HG02763 (cell line): Measurements from ENCODE around the gene SLC35C1.
A peak's percentile ranks its signal among the peaks of the same experiment; 100 is the strongest.
"Not testable (repeated sequence)": the region's sequence is repeated elsewhere in the genome, so short reads cannot be mapped to it uniquely, and the experiment has no call there.

Experiments
- ATAC-seq: cut with Tn5 transposase; IDR thresholded peaks from one replicate; pipeline ENCODE4 v1.9.1; 2021; ENCODE audit warnings: mild to moderate bottlenecking, moderate library complexity; ENCODE audit not compliant: unreplicated experiment

The SLC35C1 gene

DNA sequence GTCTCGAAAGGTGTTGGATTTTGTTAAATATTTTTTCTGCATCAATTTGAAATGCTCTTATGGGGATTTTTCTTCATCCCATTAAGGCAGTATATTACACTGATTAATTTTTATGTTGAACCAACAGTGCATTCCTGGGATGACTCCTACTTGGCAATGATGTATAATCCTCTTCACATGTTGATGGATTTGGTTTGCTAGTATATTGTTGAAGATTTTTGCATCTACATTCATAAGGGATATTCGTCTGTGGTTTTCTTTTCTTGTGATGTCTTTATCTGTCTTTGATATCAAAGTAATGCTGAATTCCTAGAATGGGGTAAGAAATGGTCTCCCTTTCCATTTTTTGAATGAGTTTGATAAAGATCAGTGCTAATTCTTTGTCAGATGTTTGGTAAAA is 18.7 kb upstream of the SLC35C1 start:
- ATAC-seq, result no peak

DNA sequence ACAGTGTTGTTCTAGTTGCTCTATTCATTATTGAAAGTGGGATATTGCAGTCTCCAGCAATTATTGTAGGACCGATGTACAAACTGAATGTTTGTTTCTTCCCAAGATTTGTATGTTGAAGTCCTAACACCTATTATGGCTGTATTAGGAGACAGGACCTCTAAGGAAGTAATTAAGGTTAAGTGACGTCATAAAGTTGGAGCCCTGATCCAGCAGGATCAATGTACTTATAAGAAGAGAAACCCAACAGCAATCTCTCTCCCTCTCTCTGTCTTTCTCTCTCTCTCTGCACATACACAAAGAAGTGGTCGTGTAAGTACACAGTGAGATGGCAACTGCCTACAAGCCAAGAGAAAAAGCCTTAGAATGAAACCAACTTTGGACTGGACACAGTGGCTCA is 16.1 kb upstream of the SLC35C1 start:
- ATAC-seq, result no peak

DNA sequence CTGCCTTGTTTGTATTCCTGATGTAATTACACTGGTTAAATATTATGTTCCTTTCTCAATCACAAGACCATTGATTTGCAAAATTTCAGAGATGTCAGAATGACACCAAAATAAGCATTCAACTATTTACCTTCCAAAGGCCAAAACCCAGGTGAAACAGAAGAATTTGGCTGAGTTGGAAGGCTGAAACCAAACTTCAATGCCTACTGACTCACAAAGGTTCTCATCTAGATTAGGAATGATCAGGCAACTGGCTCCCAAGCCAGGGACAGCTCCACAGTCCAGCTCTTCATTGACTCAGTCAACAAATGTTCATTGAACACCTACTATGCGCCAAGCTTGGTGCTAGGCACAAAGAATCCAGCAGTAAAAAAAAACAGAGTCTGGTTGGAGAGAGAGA is 13.4 kb upstream of the SLC35C1 start:
- no peak for ATAC-seq

DNA sequence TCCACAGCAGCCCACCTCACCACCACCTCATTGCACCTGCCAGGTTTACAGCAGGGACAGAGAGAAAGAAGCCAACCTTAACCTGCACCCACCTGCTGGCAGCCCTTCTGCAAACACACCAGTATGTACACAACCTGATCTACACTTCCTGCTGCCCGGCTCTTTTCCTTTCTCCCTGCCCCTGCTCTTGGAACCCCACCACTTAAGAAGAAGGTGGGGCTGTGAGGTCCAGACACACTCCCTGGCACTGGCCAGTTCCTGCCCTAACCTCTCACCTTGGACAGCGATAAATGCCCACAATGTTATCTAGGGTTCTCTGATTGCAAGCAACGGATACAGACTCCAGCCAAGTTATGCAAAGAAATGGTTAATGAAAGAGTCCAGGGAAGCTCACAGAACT is 10.8 kb upstream of the SLC35C1 start:
- no peak for ATAC-seq

DNA sequence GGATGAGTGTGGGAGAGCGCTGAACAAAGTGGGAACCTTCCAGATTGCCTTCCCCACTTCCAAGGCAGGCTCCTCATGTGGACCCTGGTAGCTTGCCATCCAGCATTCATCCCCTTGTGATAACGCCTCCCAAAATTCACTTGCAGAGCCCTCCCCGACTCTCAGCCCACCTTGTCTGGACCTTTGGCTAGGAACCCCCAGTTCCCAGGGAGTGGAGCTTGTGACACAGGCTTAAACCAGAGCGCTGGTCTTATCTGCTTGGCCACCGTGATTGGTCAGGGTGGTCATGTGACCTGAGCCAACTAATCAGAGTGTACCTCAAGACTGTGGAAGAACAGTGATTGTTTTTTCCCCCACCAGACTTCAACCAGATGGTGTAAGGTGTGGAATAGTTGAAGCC is 9.6 kb upstream of the SLC35C1 start:
- no peak for ATAC-seq

DNA sequence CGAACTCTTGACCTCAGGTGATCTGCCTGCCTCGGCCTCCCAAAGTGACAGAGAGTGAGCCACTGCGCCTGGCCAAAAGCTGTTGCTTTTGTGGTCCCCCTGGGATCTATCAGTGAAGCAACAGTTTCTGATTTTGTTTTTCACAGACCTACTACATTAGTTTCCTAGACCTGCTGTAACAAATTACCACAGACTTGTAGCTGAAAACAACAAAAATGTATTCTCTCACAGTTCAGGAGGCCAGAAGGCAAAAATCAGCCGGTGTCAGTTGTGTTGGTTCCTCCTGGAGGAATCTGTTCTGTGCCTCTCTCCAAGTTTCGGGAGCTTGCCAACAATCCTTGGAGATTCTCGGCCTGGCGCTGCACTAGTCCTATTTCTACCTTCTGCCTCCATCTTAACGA is 8.5 kb upstream of the SLC35C1 start:
- ATAC-seq, result no peak

DNA sequence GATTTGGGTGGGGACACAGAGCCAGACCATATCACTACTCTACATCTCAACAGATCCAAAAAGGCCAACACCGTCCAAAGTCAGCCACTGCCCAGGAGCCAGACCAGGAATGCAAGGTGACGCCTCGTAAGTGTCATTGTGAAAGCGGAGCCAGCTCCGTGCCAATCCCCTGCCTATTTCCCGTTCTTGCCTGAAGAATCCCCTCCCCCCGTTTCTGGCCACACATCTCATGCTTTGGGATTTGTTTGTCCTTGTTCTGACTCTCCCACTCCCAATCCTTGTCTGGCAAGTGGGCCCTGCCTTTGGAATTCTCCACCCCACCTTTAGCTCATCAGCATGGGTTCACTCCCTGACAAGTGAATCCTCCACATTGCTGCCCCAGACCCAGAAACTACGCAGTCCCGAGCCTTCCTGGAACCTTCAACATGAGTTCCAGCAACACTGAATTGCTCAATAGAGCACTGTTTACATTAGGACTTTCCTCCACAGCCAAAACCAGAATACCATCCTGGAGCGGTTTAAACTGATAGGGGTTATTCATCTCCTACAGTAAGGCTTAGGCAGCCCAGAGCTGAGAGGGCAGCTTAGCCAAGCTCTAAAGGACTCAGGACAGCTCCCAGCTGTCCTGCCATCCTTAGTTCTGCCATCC is 6.0 kb upstream of the SLC35C1 start:
- ATAC-seq, result no peak

DNA sequence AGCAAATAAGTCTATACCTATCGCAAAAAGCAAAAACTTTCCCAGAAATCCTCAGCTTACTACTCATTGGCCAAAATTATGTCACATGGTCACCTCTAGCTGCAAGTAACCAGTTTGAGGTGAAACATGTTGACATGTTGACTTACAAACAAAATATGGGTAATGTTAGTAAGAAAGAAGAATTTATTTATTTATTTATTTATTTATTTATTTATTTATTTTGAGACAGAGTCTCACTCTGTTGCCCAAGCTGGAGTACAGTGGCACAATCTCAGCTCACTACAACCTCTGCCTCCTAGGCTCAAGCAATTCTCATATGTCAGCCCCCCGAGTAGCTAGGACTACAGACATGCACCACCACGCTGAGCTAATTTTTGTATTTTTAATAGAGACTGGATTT is 5.4 kb upstream of the SLC35C1 start:
- ATAC-seq, result no peak

DNA sequence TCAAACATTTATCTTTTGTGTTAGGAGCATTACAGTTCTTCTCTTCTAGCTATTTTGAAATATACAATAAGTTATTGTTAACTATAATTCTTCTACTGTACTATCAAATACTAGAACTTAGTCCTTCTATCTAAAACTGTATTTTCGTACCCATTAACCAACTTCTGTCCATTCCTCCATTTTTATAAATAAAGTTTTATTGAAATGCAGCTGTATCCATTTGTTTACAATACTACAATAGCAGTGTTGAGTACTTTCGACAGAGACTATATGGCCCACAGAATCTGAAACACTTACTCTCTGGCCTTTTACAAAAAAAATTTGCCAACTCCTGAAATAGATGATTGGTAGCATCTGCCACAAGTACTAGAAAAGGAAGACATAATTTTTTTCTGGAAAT is 4.7 kb upstream of the SLC35C1 start:
- ATAC-seq, result no peak

DNA sequence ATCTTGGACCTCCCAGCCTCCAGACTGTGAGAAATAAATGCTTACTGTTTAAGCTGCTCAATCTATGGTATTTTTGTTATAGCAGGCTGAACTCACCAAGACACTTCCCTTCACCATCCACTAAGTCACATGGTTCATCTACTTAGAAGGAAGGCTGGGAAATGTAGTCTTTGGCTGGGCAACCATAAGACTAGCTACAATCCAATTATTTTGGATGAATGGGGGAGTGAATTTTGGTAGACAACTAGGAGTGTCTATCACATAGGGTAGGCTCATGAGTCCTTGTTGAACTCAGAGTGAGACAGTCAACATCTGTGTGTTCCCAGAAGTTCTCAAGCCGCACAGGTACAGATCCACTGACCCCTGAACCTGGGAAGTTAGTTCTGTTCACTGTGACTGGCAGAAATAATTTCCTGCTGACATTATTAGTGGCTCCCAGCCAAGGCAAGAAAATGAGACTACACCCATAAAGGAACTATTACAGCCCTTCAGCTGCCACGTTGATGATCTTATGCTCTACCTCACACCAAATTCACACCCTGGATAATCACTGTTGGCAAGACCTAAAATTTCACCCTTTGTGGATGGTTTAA is 3.1 kb upstream of the SLC35C1 start:
- no peak for ATAC-seq

DNA sequence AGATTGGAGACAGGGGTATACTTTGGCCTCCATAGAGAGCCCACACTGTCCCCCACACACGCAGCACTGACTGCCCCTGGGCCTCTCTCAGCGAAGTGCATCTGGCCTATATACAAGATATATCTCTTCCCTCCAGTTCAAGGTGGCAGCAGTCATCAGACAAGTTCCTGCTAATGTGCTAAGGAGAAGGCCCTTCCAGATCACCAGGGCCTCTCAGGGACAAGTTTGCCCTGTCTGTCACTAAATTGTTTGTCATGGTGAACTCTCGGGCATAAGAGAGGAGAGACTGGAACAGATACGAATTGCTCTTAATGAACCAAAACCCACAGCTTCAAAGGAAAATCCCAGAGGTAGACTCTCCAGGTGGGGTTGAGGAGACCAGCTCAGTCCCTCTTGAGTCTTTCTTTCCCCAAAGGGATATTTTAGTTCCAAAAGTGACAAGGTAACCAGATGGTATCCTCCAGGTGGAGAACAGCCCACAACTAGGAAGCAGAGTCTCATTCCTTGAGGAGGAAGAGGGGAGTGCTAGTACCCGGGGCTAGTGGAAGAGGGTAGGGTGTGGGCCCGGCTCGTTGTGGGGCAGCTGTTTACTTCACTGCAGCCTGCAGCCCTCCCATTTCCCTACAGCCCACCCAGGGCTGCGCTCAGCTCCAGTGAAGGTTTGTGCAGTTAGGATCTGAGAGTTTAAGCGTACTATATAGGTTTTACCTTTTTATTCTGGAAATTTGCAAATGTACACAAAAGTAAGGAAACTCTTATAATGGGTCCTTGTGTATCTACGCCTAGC is 2.2 kb upstream of the SLC35C1 start:
- no peak for ATAC-seq

DNA sequence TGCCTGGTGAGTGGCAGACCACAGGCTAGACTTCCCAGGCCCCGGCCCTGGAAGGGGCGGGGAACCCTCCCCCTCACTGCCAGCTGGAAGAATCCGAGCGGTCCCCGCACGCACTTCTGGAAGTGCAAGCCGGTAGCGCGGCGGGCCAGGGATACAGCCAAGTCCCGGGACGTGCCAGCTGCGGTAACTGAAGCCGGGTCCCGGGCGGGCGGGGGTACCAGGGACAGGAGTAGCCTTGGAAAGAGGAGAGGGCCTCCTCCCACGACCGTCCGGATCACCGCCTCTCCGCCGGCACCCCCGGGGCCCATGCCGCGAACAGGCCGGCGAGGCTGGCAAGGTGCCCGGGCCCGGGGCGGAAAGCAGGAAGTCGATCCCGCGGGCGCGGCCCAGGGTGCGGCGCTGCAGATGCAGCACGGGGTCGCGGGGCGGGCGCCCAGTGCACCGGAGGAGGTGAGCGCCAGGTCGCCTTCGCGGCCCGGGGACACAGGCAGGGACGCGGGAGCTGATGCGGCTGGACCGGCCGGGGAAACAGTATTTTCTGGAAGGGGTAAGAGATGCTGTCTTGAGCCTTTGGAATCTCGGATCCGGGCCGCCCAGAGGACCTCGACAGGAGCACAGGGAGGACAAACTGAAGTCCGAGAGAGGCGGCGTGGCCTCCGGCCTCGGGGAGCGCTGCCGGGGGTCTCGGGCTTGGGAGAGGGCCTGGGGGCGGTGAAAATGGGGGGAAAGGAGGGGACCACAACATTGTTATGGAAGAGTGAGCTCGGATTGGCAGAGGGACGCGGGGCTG is 783 bp upstream of the SLC35C1 start:
- peak; percentile 24 for ATAC-seq

DNA sequence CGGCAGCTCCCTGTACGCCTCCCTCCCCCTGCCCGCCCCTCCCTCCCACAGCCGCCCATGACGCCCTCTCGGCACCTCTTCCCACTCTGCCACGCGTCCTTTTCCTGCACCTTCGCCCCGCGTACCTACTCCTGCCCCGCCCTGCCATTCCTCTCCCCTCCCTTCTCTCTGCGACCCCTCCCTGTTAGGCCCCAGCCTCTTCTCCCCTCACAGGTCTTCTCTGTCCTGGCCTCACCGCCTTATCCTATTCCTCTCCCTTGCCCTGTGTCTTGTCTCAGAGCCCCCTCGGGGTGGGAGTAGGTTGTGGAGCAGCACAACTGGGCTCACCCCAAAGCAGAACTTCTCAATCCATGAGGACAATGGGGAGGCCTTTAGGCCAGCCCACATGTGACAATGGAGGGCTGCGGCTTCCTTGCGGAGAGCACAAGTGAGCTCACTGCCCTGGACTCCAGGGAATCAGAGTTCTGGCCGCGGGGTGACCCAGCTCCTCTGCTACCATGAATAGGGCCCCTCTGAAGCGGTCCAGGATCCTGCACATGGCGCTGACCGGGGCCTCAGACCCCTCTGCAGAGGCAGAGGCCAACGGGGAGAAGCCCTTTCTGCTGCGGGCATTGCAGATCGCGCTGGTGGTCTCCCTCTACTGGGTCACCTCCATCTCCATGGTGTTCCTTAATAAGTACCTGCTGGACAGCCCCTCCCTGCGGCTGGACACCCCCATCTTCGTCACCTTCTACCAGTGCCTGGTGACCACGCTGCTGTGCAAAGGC is 539 bp downstream of the SLC35C1 start:
- ATAC-seq, result no peak

DNA sequence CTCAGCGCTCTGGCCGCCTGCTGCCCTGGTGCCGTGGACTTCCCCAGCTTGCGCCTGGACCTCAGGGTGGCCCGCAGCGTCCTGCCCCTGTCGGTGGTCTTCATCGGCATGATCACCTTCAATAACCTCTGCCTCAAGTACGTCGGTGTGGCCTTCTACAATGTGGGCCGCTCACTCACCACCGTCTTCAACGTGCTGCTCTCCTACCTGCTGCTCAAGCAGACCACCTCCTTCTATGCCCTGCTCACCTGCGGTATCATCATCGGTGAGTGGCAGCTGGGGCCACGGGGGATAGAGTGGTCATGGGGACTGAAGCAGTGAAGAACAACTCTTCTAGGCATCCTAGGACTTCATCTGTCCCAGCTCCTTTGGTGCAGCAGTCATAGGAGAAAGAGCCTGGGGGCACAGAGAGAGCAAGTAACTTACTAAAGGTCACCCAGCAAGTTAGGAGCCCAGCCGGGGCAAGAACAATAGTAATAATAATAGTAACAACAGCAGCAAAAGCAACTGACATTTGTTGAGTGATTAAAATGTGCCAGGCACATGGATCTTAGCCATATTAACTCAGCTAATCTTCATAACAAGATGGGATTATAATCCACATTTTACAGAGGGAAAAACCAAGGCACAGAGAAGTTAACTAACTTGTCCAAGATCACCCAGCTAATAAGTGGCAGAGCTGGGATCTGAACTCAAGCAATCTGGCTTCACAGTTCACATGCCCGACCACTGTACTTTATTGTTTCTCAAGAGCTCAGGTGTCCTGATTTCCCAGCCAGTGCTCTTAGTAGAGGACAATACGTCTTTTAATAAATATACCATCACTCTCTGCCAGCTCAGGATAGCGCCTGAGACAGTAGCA is 1.4 kb downstream of the SLC35C1 start:
- no peak for ATAC-seq

DNA sequence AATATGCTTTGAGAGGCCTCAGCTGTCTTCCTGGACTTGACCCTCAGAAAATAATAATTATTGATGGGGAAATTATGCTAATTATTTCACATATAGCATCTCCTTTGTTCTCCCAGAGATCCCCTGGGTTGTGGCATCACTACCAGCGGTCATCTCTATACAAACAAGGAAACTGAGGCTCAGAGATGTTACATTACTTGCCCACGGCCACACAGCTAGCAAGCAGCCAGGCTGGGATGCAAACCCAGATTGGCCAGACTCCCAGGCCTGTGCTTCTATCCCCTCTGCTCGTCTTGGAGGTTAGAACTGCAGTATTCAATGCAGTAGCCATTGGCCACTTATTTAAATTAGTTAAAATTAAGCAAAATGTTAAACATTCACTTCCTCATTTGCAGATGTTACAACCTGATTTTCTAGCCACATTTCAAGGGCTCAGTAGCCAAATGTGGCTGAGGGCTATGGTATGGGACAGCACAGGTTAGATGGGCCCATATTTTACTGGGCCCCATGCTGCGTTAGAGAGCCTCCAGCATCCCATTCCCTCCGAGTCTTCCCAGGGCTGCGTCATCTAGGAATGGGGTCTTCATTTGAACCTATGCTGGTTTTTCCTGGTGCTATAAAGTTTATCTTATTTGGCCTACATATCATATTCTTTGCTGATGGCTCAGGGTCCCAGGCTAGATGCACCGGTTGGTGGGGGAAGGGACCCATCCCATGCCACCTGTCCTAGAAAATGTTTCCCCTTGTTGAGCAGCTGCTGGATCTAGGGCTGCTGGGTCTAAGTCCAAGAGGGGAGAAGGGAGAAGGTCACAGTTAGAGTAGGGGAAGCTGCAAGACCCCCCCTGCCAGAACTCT is 2.2 kb downstream of the SLC35C1 start:
- no peak for ATAC-seq

DNA sequence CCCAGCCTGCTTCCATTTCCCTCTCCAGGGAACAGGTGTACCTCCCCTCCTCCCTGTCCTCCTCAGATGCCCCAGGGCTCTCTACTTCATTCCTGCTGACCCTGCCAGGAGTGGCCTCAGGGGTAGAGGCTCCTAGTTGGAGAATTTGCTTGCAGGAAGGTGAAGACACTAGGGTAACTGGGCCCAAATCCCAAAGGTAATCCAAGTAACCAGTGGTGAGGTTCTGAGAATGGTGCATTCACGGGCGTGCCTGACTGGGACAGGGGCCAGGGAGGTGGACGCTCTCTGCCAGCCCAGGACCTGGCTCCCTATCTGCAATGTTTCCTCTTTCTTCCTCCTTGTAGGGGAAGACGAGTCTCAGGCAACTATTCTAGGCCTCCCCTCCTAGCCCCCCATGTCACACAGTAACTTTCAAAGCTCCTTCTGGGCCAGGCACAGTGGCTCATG is 2.9 kb downstream of the SLC35C1 start:
- ATAC-seq, result no peak

DNA sequence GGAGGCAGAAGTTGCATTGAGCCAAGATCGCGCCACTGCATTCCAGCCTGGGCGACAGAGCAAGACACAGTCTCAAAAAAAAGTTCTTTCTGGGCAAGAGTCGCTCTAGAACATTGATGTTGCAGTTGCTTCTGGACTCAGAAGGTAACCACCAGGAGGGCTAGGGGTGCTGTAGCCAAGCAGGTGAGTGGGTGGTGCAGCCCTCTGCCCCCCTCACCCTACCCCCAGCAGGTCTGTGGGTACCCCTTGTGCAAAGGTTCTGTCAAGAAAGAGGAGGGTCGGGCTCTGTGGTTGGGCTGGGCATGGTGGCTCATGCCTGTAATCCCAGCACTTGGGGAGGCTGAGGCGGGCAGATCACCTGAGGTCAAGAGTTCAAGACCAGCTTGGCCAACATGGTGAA is 3.5 kb downstream of the SLC35C1 start:
- ATAC-seq, result not testable (repeated sequence)

DNA sequence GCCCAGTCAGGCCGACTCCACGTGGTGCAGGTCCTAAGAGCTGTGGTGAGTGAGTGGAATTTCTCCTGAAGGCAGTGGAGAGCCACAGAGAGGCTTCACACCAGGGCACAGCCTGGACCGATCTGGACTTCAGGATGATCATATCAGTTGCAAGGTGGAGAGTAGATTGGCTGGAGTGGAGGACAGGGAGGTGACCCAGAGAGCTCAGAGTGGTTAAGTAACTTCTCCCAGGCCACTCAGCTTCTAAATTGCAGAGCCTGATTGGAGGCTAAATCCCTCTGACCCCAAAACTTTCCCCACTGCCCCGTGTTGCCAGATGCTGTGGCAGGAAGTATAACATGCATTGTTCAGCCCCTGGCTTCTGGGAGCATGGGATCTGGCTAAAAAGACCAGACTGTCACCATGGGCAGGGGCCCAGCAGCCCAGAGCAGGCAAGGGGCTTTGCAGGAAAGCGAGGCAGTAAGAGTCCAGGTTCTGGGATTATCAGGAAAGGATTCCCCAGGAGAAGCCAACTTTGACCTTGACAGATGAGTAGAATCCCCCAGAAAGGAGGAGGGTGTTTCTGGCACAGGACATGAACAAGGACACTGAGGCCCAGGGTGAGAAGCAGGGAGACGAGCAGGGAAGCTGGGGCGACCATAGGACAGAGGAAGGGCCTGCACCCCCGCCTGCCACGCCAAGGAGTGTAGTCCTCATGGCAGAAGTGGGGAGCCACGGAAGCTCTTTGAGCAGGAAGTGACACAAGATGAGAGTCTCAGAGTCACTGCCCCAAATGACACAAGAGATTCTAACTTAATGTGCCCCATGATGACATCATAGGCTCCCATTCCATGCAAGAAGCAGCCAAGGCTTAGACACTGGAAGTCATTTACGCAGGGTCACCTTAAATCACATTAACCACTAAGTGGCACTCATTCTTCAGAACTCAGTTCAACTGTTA is 4.8 kb downstream of the SLC35C1 start:
- no peak for ATAC-seq
